HepG2 (cell line): ENCODE measurements around the gene KDM6B. TPM values are rescaled to one million over a fixed set of nuclear protein-coding genes. Genes with fewer than 3 reads are reported as not detected.

Experiments used
- ATAC-seq: fragments of 200-7000 bp; cut with Tn5 transposase; 3 replicates; pipeline ENCODE4 v1.9.1; 2020; ENCODE audit warnings: mild to moderate bottlenecking, moderate library complexity
- BruUV-seq: library from RNA; stranded (reverse); fragments of 400-500 nt; replicated peaks from 2 replicates; lab custom pipeline; 2021; lab: Mats Ljungman, UMichigan
- CTCF ChIA-PET: fragments of 300-600 bp; formaldehyde crosslinking; extraction: SDS; loops from one replicate; lab custom pipeline; 2021; ENCODE audit warnings: low total read pairs, inconsistent platforms, low intra/inter-chr PET ratio; lab: Yijun Ruan, JAX
- POLR2A ChIA-PET: fragments of 350-600 bp; sonication (Branson Sonifier 250); formaldehyde crosslinking; loops from one replicate; lab custom pipeline; 2020; ENCODE audit warnings: antibody characterized with exemption, inconsistent platforms; lab: Yijun Ruan, JAX
- DNase-seq: peaks from one replicate; pipeline ENCODE4 v3.0.0-alpha.2; 2015; ENCODE audit warnings: low spot score
- FAIRE-seq: peaks from 3 replicates; lab custom pipeline; 2011; peaks lifted over from hg19 to GRCh38; lab: Jason Lieb, UNC
- H2AFZ ChIP-seq: one replicate; pipeline ENCODE4 v1.6.1; 2011; ENCODE audit warnings: low read length, inconsistent platforms
- H3K27ac ChIP-seq: fragments of 300-600 bp; 3 replicates; pipeline ENCODE4 v1.8.0; 2011; ENCODE audit warnings: mixed run types, mild to moderate bottlenecking, mixed read lengths, low read length, inconsistent platforms; ENCODE audit not compliant: insufficient read depth; ENCODE audit errors: extremely low read length
- H3K27me3 ChIP-seq, 2 experiments: fragments of 200-600 bp in 1 of 2; 2 replicates in 1 of 2; 3 replicates in 1 of 2; pipeline versions ENCODE4 v1.6.0 to v1.8.0; 2011; ENCODE audit warnings: low read length in 2 of 2, mild to moderate bottlenecking in 2 of 2, moderate library complexity in 2 of 2, inconsistent platforms in 1 of 2; ENCODE audit not compliant: insufficient read depth in 2 of 2, control insufficient read depth in 1 of 2
- H3K36me3 ChIP-seq, 2 experiments: fragments of 200-600 bp in 1 of 2; replicated peaks in 1 of 2; 2 replicates in 1 of 2; 3 replicates in 1 of 2; pipeline versions ENCODE4 v1.5.1 to v1.8.0; 2011; ENCODE audit warnings: low read length in 2 of 2, inconsistent platforms in 1 of 2; ENCODE audit not compliant: insufficient read depth in 2 of 2, control insufficient read depth in 1 of 2
- H3K4me1 ChIP-seq: 2 replicates; pipeline ENCODE4 v1.5.1; 2012; ENCODE audit warnings: low read length, inconsistent platforms; ENCODE audit not compliant: insufficient read depth
- H3K4me2 ChIP-seq: 2 replicates; pipeline ENCODE4 v1.6.0; 2011; ENCODE audit warnings: low read depth, low read length, inconsistent platforms
- H3K4me3 ChIP-seq, 3 experiments: fragments of 200-600 bp in 1 of 3; sonication (generic), shearing (Covaris generic) in 1 of 3; replicated peaks in 1 of 3; 2 replicates each; pipeline ENCODE4 v1.5.1; 2011 to 2016; ENCODE audit warnings: low read length in 3 of 3, inconsistent platforms in 2 of 3, low read depth in 2 of 3, mild to moderate bottlenecking in 2 of 3, control low read depth in 1 of 3, mixed read lengths in 1 of 3; ENCODE audit not compliant: insufficient read depth in 1 of 3
- H3K79me2 ChIP-seq: one replicate; pipeline ENCODE4 v1.6.1; 2011; ENCODE audit warnings: low read length, inconsistent platforms; ENCODE audit not compliant: insufficient read depth
- H3K9ac ChIP-seq: 2 replicates; pipeline ENCODE4 v1.6.0; 2011; ENCODE audit warnings: mild to moderate bottlenecking, low read depth, low read length, inconsistent platforms; ENCODE audit not compliant: insufficient read depth
- H3K9me3 ChIP-seq: 2 replicates; pipeline ENCODE4 v1.5.1; 2012; ENCODE audit warnings: mild to moderate bottlenecking, low read length
- H4K20me1 ChIP-seq: 2 replicates; pipeline ENCODE4 v1.6.0; 2011; ENCODE audit warnings: inconsistent platforms, mild to moderate bottlenecking, low read length, moderate library complexity; ENCODE audit not compliant: insufficient read depth
- CHCHD3 ChIP-seq: sonication (generic); formaldehyde crosslinking; IDR thresholded peaks from 2 replicates; pipeline ENCODE4 v1.8.0; 2022; ENCODE audit warnings: mild to moderate bottlenecking, missing genetic modification reagents, moderate library complexity
- CHD2 ChIP-seq: IDR thresholded peaks from 2 replicates; pipeline ENCODE4 v1.6.1; 2011; ENCODE audit warnings: low read depth, low read length, improper control_type of control experiment
- GATAD2A ChIP-seq: IDR thresholded peaks from 2 replicates; pipeline ENCODE4 v1.6.1; 2016
- HNF1B ChIP-seq: sonication (generic); formaldehyde crosslinking; IDR thresholded peaks from 2 replicates; pipeline ENCODE4 v1.5.1; 2020; ENCODE audit warnings: mild to moderate bottlenecking, moderate library complexity, missing genetic modification reagents
- HNRNPK ChIP-seq: fragments of 200-400 bp; formaldehyde crosslinking; IDR thresholded peaks from 2 replicates; pipeline ENCODE4 v1.6.1; 2018; ENCODE audit warnings: low read length, low read depth, moderate library complexity, mild to moderate bottlenecking; ENCODE audit not compliant: poor library complexity, severe bottlenecking
- MNT ChIP-seq: fragments of 450-650 bp; IDR thresholded peaks from 2 replicates; pipeline ENCODE4 v1.6.1; 2016
- SP4 ChIP-seq: sonication (generic); formaldehyde crosslinking; IDR thresholded peaks from 2 replicates; pipeline ENCODE4 v1.8.1; 2023; ENCODE audit warnings: mild to moderate bottlenecking, missing genetic modification reagents
- STAT6 ChIP-seq: sonication (generic); formaldehyde crosslinking; IDR thresholded peaks from 2 replicates; pipeline ENCODE4 v1.4.0; 2020; ENCODE audit warnings: missing genetic modification reagents, mild to moderate bottlenecking, borderline replicate concordance
- TBL1XR1 ChIP-seq: fragments of 150-350 bp; IDR thresholded peaks from 2 replicates; pipeline ENCODE4 v1.6.1; 2014; ENCODE audit warnings: borderline replicate concordance, low read length; ENCODE audit not compliant: partially characterized antibody
- THAP9 ChIP-seq: sonication (generic); formaldehyde crosslinking; IDR thresholded peaks from 2 replicates; pipeline ENCODE4; 2020; ENCODE audit warnings: missing genetic modification reagents, mild to moderate bottlenecking, borderline replicate concordance
- ZBTB2 ChIP-seq: sonication (generic); formaldehyde crosslinking; IDR thresholded peaks from 2 replicates; pipeline ENCODE4 v1.8.0; 2022; ENCODE audit warnings: low read depth, missing genetic modification reagents
- ZNF224 ChIP-seq: sonication (generic); formaldehyde crosslinking; IDR thresholded peaks from 2 replicates; pipeline ENCODE4 v1.5.0; 2020; ENCODE audit warnings: mild to moderate bottlenecking, missing genetic modification reagents
- ZNF510 ChIP-seq: sonication (generic); formaldehyde crosslinking; IDR thresholded peaks from 2 replicates; pipeline ENCODE4 v1.4.0; 2020; ENCODE audit warnings: low read depth, mild to moderate bottlenecking, missing genetic modification reagents
- WGBS: methylation state at CpG from one replicate; pipeline ENCODE4 v1.1.6; 2017; ENCODE audit warnings: low lambda C conversion rate; 5-methylcytosine and 5-hydroxymethylcytosine counted together
- in situ Hi-C: cut with HindIII; loops from 2 replicates; pipeline ENCODE4 v1.10.0; 2017; ENCODE audit warnings: low pct_unique_long_range_greater_than_20kb; ENCODE audit not compliant: extremely low pct_ligation_motif_present
- intact Hi-C: fragments of 100-400 bp; cut with micrococcal nuclease; formaldehyde crosslinking; loops from one replicate; pipeline ENCODE4 v1.10.0; 2022; ENCODE audit not compliant: unreplicated experiment
- polyA plus RNA-seq, 8 experiments: library from polyadenylated mRNA; depleted of rRNA in 3 of 8; stranded (reverse) in 7 of 8; unstranded in 1 of 8; fragments of >200 nt; fragmentation: Illumina TruSeq in 4 of 8; extraction: Trizol in 4 of 8; gene quantifications; 2 replicates each; pipeline versions ENCODE4 v1.2.1 to v1.2.3, GENCODE V29; 2011 to 2016; ENCODE audit warnings: low read depth in 4 of 8, missing spikeins in 1 of 8, mixed read lengths in 1 of 8; ENCODE audit not compliant: insufficient read depth in 1 of 8
- total RNA-seq, 5 experiments: library from RNA; depleted of rRNA; stranded (reverse); fragments of >200 nt; fragmentation: Illumina TruSeq; extraction: Trizol; gene quantifications; 2 replicates each; pipeline ENCODE4 v1.2.3, GENCODE V29; 2016; ENCODE audit warnings: low read depth in 1 of 5

Gene KDM6B
- total and polyA plus RNA-seq, 2 of the 13 experiments (the other 11 are each of a cell fraction or from before 2014, with no cell fraction given): 1.3 to 2.1 TPM

- no peak for FAIRE-seq
- Histone ChIP-seq H3K4me1 (no peaks in the 10 kb centered on the region), H3K79me2 (no peaks in the 10 kb centered on the region), H3K9me3 (no peaks in the 10 kb centered on the region), H3K4me3 (no peak overlapping the region), H3K36me3 (no peaks in the 10 kb centered on the region), H3K9ac (no peak overlapping the region), H3K27ac (no peak overlapping the region), H4K20me1 (no peaks in the 10 kb centered on the region), H2AFZ (no peak overlapping the region), H3K27me3 (peaks cover 1 to 42% of the 10 kb centered on the region in 2 experiments; a peak in 4 of 5 replicates)
- in situ Hi-C loops: no loop called here
- no peak for ATAC-seq
- no peak for DNase-seq
- CTCF ChIA-PET: no interaction called here
- POLR2A ChIA-PET: no interaction called here
- no TSS peak for BruUV-seq
- WGBS: 37% methylated on average over 9 of the region's 10 CpGs
- TF ChIP-seq STAT6 (CRISPR knock-in tag) (no peak), HNF1B (CRISPR knock-in tag) (no peak), ZNF224 (CRISPR knock-in tag) (no peak), CHCHD3 (no peak), TBL1XR1 (no peak), MNT (no peak), THAP9 (CRISPR knock-in tag) (no peak), GATAD2A (CRISPR knock-in tag) (no peak), ZBTB2 (CRISPR knock-in tag) (no peak), CHD2 (no peak), SP4 (CRISPR knock-in tag) (no peak), HNRNPK (no peak), ZNF510 (CRISPR knock-in tag) (no peak)
- TF ChIP-seq, all 625 proteins: peak for 0
- no peak overlapping the region for H3K4me2 ChIP-seq
- intact Hi-C loops: no loop called here
Observed at GRCh38 chr17:7816926-7817642, 16.9 kb upstream of the KDM6B start.
